B cell (primary cell): ENCODE measurements around the gene SDR42E1. TPM values are rescaled to one million over a fixed set of nuclear protein-coding genes. Genes with fewer than 3 reads are reported as not detected.

Experiments used
- ATAC-seq: fragments of 200-7000 bp; cut with Tn5 transposase; one replicate; pipeline ENCODE4 v1.10.0; 2021; ENCODE audit warnings: low read depth, mild to moderate bottlenecking, moderate number of reproducible peaks, moderate library complexity
- CTCF ChIA-PET: fragments of 350-600 bp; sonication (Branson Sonifier 250); formaldehyde crosslinking; loops from one replicate; lab custom pipeline; 2021; ENCODE audit warnings: antibody characterized with exemption, inconsistent platforms; lab: Charles Lee
- POLR2A ChIA-PET: fragments of 350-600 bp; sonication (Branson Sonifier 250); formaldehyde crosslinking; loops from one replicate; lab custom pipeline; 2021; ENCODE audit warnings: antibody characterized with exemption; lab: Charles Lee
- DNase-seq: peaks from one replicate; pipeline ENCODE4 v3.0.0; 2013
- H2AFZ ChIP-seq: 2 replicates; pipeline ENCODE4 v1.6.1; 2012; ENCODE audit warnings: mild to moderate bottlenecking, low read depth, low read length; ENCODE audit not compliant: insufficient read depth, poor library complexity, severe bottlenecking
- H3K27ac ChIP-seq, 2 donors: 1 replicate in 1 of 2; 2 replicates in 1 of 2; pipeline ENCODE4 v1.5.1; 2012 to 2013; ENCODE audit warnings: low read length in 2 of 2, mild to moderate bottlenecking in 2 of 2, moderate library complexity in 1 of 2
- H3K27me3 ChIP-seq, 4 experiments: fragments of 200-600 bp in 1 of 4; sonication (generic) in 1 of 4; replicated peaks in 1 of 4; 1 replicate in 2 of 4; 2 replicates in 2 of 4; pipeline versions ENCODE4 v1.6.1 to v1.7.0; 2013 to 2016; ENCODE audit warnings: low read length in 3 of 4, mild to moderate bottlenecking in 2 of 4, mixed read lengths in 1 of 4, moderate library complexity in 1 of 4; ENCODE audit not compliant: insufficient read depth in 4 of 4, control insufficient read depth in 3 of 4; ENCODE audit errors: control extremely low read depth in 1 of 4
- H3K36me3 ChIP-seq, 2 experiments: replicated peaks in 1 of 2; 1 replicate in 1 of 2; 2 replicates in 1 of 2; pipeline versions ENCODE4 v1.6.1 to v1.7.1; 2013; ENCODE audit warnings: low read length in 1 of 2; ENCODE audit not compliant: insufficient read depth in 2 of 2, control insufficient read depth in 1 of 2; ENCODE audit errors: control extremely low read depth in 1 of 2, extremely low read depth in 1 of 2
- H3K4me1 ChIP-seq, 2 donors: fragments of 200-600 bp in 1 of 2; sonication (generic) in 1 of 2; 1 replicate in 1 of 2; 2 replicates in 1 of 2; pipeline versions ENCODE4 v1.5.1 to v1.6.1; 2013 to 2017; ENCODE audit warnings: low read length in 2 of 2; ENCODE audit not compliant: control insufficient read depth in 2 of 2, insufficient read depth in 2 of 2
- H3K4me2 ChIP-seq: replicated peaks from 2 replicates; pipeline ENCODE3; 2012; ENCODE audit warnings: mild to moderate bottlenecking, low read depth, low read length; ENCODE audit not compliant: poor library complexity, severe bottlenecking
- H3K4me3 ChIP-seq, 5 experiments: fragments of 200-600 bp in 1 of 5; sonication (generic) in 1 of 5; 1 replicate in 3 of 5; 2 replicates in 2 of 5; pipeline versions ENCODE4 v1.5.1 to v1.7.0; 2011 to 2016; ENCODE audit warnings: low read length in 4 of 5, mild to moderate bottlenecking in 4 of 5, low read depth in 2 of 5, control low read depth in 1 of 5, moderate library complexity in 1 of 5; ENCODE audit not compliant: insufficient read depth in 1 of 5; ENCODE audit errors: control extremely low read depth in 1 of 5, extremely low read depth in 1 of 5
- H3K79me2 ChIP-seq: fragments of 200-600 bp; sonication (generic); one replicate; pipeline ENCODE4 v1.6.0; 2016; ENCODE audit warnings: low read length; ENCODE audit not compliant: control insufficient read depth, insufficient read depth
- H3K9ac ChIP-seq: fragments of 200-600 bp; sonication (generic); 2 replicates; pipeline ENCODE4 v1.6.1; 2017; ENCODE audit warnings: mild to moderate bottlenecking, low read length, moderate library complexity
- H3K9me3 ChIP-seq, 3 donors: one replicate each; pipeline versions ENCODE4 v1.6.1 to v1.7.1; 2013; ENCODE audit warnings: low read length in 2 of 3; ENCODE audit not compliant: control insufficient read depth in 2 of 3, insufficient read depth in 1 of 3; ENCODE audit errors: control extremely low read depth in 1 of 3
- H4K20me1 ChIP-seq: 2 replicates; pipeline ENCODE4 v1.6.0; 2012; ENCODE audit warnings: mild to moderate bottlenecking, low read length; ENCODE audit not compliant: insufficient read depth, control insufficient read depth, poor library complexity, severe bottlenecking
- H3K27ac Mint-ChIP-seq: one replicate; pipeline ENCODE4 v1.8.0; 2021; ENCODE audit warnings: mixed read lengths
- H3K27me3 Mint-ChIP-seq: one replicate; pipeline ENCODE4 v1.8.0; 2021; ENCODE audit warnings: mixed read lengths
- H3K4me1 Mint-ChIP-seq: one replicate; pipeline ENCODE4 v1.8.0; 2021; ENCODE audit warnings: mixed read lengths
- H3K4me3 Mint-ChIP-seq: one replicate; pipeline ENCODE4 v1.8.0; 2021; ENCODE audit warnings: mixed read lengths
- H3K9me3 Mint-ChIP-seq: one replicate; pipeline ENCODE4 v1.8.0; 2022; ENCODE audit warnings: mixed read lengths; ENCODE audit not compliant: insufficient read depth
- CTCF ChIP-seq: fragments of 200-600 bp; IDR thresholded peaks from one replicate; pipeline ENCODE4 v1.8.0; 2022; ENCODE audit warnings: antibody characterized with exemption, mild to moderate bottlenecking
- EZH2 ChIP-seq: IDR thresholded peaks from 2 replicates; pipeline ENCODE4 v1.6.1; 2012; ENCODE audit warnings: borderline replicate concordance, low read depth, mild to moderate bottlenecking, moderate library complexity, low read length; ENCODE audit not compliant: insufficient read depth, poor library complexity, severe bottlenecking
- WGBS: methylation state at CpG from one replicate; pipeline ENCODE4 v1.1.5; 2013; ENCODE audit warnings: missing lambda C conversion rate; ENCODE audit not compliant: insufficient coverage; 5-methylcytosine and 5-hydroxymethylcytosine counted together
- intact Hi-C: fragments of 100-400 bp; cut with micrococcal nuclease; formaldehyde crosslinking; loops from one replicate; pipeline ENCODE4 v1.10.0; 2022
- polyA plus RNA-seq: library from polyadenylated mRNA; depleted of rRNA; stranded (reverse); fragments of >200 nt; gene quantifications from 2 replicates; pipeline ENCODE4 v1.2.3, GENCODE V29; 2012
- total RNA-seq, 2 donors: library from RNA; stranded (reverse); fragments of 120-200 nt in 1 of 2; gene quantifications; 1 replicate in 1 of 2; 2 replicates in 1 of 2; pipeline versions ENCODE4 v1.2.3 to v1.2.4, GENCODE V29; 2013 to 2022

Gene SDR42E1
- total and polyA plus RNA-seq, 2 donors (not counting 1 experiment from before 2014, with no cell fraction given) = 2.1 to 6.9 TPM

- Mint-ChIP-seq H3K27me3 (no peaks in the 10 kb centered on the region), H3K9me3 (peaks cover 6% of the 10 kb centered on the region), H3K4me3 (no peak overlapping the region), H3K4me1 (no peaks in the 10 kb centered on the region), H3K27ac (no peak overlapping the region)
- H3K4me3 ChIP-seq = no peak overlapping the region
- H3K27me3 ChIP-seq = no peaks in the 10 kb centered on the region
- no peak overlapping the region for H3K4me2 ChIP-seq
- ATAC-seq (no peak), DNase-seq (no peak)
- no peaks in the 10 kb centered on the region for H3K4me1 ChIP-seq
- H3K9ac ChIP-seq = no peak overlapping the region
- no CpG with 5 or more reads among the region's 2 CpGs for WGBS
- ChIA-PET CTCF (no interaction called here), POLR2A (no interaction called here)
- intact Hi-C loops = no loop called here
- H3K79me2 ChIP-seq = no peaks in the 10 kb centered on the region
- H3K36me3 ChIP-seq = peaks cover 29 to 97% of the 10 kb centered on the region in 2 experiments
- no peak overlapping the region for H2AFZ ChIP-seq
- H3K9me3 ChIP-seq = peaks cover 5 to 15% (median 12%) of the 10 kb centered on the region in 3 donors
- H4K20me1 ChIP-seq = peaks cover 13% of the 10 kb centered on the region
- TF ChIP-seq CTCF = no peak
- no peak for TF ChIP-seq EZH2
- no peak overlapping the region for H3K27ac ChIP-seq
These were observed 59.7 kb downstream of the SDR42E1 start for GRCh38 chr16:81951564-81951963.

DNA sequence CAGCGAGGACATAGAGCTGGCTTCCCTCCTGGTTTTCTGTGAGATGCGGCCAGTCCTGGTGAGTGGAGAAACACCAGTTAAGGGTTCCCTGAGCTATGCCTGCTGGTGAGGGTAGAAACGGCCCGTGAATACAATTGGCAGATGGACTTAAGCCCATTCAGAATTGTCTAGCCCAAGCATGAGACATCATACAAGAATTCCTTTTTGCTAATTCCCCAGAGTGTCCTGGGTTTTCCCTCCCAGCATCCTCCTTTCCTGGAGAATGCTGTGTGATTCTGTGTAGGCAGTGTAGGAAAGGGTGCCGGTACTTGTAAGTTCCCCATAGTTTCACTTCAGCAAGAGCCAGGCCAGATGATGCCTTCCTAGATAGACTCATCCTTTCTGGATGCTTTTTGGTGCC is 65.1 kb downstream of the SDR42E1 start:
- H4K20me1 ChIP-seq = peaks cover 19% of the 10 kb centered on the region
- no peak overlapping the region for H3K9ac ChIP-seq
- CTCF ChIA-PET = interaction anchor here (1.6 kb wide), 1 partner anchor 28 kb away, joined by 4 read pairs; no protein-coding TSS in a partner anchor
- POLR2A ChIA-PET = no interaction called here
- DNase-seq (no peak), ATAC-seq (no peak)
- no peak overlapping the region for H3K4me3 ChIP-seq
- no peak overlapping the region for H3K27ac ChIP-seq
- H3K27me3 ChIP-seq = no peaks in the 10 kb centered on the region
- Mint-ChIP-seq H3K4me3 (no peak overlapping the region), H3K9me3 (peaks cover 6% of the 10 kb centered on the region), H3K27ac (peak overlapping the region; percentile 20), H3K27me3 (no peaks in the 10 kb centered on the region), H3K4me1 (no peaks in the 10 kb centered on the region)
- no peaks in the 10 kb centered on the region for H3K4me1 ChIP-seq
- WGBS = 100% methylated on average over 2 of the region's 5 CpGs
- no peak overlapping the region for H3K4me2 ChIP-seq
- H3K9me3 ChIP-seq = peaks cover 5 to 10% (median 9%) of the 10 kb centered on the region in 3 donors
- no peaks in the 10 kb centered on the region for H3K79me2 ChIP-seq
- intact Hi-C loops = no loop called here
- H3K36me3 ChIP-seq = peaks cover 36 to 98% of the 10 kb centered on the region in 2 experiments
- TF ChIP-seq CTCF (no peak), EZH2 (no peak)
- H2AFZ ChIP-seq = no peak overlapping the region
